GM21526 (cell line): Measurements from ENCODE around the gene EP400.
"Not testable (repeated sequence)": the region's sequence is repeated elsewhere in the genome, so short reads cannot be mapped to it uniquely, and the experiment has no call there.

Experiments
- ATAC-seq: cut with Tn5 transposase; IDR thresholded peaks from one replicate; pipeline ENCODE4 v1.9.1; 2021; ENCODE audit warnings: moderate library complexity; ENCODE audit not compliant: unreplicated experiment, low FRiP score

Gene EP400

DNA sequence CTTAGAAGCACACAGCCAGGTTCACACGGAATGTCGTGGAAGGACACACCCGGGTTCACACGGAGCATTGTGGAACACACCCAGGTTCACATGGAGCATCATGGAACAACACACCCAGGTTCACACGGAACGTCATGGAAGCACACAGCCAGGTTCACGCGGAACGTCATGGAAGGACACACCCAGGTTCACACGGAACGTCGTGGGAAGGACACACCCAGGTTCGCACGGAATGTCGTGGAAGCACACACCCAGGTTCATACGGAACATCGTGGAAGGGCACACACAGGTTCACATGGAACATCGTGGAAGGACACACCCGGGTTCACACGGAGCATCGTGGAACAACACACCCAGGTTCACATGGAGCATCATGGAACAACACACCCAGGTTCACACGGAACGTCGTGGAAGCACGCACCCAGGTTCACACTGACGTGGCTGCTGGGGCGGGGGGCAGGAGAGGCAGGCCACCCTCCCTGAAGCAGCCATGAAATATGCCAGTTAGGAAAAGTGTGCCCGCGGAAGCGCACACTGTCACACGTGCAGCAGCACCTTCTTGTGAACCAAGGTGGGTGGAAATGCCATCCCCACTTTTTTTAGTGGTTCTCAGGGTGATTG is 86.4 kb downstream of the EP400 start:
- ATAC-seq, result no peak

DNA sequence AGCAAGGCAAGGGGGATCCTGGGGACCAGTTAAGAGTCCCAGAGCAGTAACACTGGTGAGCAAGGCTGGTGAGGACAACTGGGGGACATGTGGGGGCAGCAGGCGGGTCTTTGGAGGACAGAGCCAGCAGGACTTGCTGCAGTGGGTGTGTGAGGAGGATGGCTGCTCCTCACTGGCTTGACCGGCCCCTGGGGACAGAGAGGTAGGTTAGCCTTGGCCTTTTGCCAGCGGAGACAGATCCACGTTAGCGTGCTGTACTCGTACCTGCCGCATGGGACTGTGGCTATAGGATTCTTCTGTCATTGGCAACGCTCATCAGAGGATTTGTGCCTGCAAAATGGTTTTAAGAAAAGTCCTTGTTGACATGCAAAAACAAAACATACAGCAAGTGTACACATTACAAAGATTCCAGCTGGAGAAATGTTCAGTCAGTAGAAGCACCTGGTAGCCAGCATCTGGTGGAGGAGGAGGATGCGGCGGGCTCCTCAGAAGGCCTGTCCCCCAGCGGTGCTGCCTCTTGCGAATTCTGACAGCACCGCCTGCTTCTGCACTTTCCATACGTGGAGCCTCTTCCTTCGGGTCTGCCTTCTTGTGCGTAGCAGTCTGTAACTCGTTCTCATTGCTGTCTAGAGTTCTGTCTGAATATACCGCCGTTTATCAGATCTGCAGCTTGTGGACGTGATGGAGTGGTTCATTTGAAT is 91.3 kb downstream of the EP400 start:
- no peak for ATAC-seq

DNA sequence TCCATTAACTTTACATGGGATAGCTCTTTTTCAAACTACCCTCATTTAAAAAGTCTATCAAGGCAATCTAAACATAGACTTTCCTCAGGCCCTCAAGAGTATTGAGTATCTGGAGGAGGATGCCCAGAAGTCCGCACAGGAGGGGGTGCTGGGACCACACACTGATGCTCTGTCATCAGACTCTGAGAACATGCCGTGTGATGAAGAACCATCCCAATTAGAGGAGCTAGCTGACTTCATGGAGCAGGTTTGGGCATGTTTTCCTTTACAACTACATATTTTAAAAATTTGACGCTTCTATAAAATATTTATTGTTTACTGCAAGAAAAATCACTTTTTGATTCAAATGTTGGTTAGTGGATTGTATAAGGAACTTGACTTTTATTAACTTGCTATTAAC is 93.5 kb downstream of the EP400 start:
- no peak for ATAC-seq

DNA sequence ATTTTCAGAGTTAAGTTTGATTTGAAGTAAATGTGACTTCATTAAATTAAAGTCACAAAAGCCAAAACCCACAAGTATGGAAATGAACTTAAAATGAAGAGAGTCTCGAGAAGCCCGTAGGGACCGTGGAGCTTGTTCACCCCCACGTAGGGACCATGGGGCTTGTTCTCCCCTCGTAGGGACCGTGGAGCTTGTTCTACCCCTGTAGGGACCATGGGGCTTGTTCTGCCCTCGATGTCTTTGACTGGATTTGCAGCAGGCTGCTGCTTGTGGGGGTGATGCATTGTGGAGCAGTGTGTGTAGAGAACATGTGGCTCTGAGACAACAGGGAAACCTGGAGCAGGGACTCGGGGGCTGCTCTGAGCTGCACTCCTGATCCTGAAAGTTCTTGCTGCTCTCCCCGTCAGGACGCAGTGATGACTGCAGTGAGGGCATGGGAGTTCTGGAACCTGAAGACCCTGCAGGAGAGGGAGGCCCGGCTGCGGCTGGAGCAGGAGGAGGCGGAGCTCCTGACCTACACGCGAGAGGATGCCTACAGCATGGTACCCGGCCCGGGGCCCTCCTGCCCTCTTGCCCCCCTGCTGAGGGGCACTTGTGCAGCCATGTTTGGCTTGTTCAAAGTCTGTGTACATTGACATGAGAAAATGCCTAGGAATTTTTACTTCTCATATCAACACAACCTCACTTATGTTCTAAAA is 94.2 kb downstream of the EP400 start:
- no peak for ATAC-seq

DNA sequence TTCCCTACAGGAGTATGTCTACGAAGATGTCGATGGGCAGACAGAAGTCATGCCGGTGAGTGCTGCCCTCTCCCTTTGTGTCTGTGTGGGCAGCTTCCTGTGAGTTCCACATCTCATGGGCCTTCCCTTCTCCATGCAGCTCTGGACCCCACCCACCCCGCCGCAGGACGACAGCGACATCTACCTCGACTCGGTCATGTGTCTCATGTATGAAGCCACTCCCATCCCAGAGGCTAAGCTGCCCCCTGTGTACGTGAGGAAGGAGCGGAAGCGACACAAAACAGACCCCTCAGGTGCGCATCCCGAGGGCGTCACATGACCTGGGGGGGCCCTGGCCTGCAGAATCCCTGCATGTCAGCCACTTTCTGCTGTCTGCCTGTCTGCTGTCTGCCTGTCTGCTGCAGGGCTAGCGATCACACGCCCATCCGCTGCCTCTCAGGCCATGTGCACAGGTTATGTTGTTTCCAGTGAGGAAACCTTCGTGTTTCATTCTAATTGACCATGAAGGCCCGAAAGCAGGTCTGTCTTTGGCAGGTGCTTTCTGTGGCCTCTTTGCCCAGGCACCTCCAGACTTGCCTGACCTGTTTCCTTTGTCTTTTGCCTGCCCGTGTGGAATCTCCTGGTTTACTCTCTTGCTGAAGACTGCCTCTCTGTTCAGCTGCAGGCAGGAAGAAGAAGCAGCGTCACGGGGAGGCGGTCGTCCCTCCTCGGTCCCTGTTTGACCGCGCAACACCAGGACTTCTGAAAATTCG is 95.1 kb downstream of the EP400 start:
- ATAC-seq, result no peak

DNA sequence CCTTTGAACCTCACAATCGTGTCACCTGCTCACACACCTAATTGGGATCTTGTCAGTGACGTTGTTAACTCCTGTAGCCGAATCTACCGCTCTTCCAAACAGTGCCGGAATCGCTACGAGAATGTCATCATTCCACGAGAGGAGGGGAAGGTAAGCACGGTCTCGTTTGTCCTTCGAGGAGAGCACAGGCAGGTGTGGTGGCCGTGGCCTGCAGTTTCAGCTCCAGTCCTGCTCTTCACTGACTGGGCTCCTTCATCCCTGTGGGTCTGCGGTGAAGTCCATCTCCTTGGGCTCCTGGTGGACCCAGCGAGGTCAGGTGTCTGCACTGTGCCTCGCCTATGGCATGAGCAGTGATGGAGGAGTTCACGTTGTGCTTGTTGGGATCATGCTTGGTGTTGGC is 96.0 kb downstream of the EP400 start:
- ATAC-seq, result no peak

DNA sequence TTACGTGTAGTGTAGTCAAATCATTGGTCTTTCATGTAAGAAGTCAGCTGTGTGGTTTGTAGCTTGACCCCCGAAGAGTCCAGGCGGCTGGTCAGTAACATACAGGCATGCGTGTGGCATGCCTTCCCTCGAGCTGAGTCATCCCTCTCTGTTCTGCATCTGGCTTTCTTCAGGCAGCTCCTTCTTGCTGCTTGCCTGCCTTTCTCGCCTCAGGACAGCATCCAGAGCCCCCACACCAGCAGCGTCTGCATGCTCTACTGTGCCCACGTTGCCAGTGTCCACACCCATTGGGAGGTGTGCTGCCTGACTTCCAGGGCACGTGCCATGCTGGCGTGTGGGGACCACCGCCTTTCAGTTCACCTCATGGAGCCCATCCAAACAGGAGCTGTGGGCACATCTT is 96.8 kb downstream of the EP400 start:
- ATAC-seq, result no peak

DNA sequence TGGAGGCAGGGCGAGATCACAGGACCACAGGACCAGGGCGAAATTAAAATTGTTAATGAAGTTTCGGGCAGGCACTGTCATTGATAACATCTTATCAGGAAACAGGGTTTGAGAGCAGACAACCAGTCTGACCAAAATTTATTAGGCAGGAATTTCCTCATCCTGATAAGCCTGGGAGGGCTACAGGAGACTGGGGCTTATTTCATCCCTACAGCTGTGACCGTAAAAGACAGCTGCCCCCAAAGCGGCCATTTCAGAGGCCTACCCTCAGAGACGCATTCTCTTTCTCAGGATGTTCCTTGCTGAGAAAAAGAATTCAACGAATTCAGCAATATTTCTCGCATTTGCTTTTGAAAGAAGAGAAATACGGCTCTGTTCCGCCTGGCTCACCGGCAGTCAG is 97.9 kb downstream of the EP400 start:
- not testable (repeated sequence) for ATAC-seq

DNA sequence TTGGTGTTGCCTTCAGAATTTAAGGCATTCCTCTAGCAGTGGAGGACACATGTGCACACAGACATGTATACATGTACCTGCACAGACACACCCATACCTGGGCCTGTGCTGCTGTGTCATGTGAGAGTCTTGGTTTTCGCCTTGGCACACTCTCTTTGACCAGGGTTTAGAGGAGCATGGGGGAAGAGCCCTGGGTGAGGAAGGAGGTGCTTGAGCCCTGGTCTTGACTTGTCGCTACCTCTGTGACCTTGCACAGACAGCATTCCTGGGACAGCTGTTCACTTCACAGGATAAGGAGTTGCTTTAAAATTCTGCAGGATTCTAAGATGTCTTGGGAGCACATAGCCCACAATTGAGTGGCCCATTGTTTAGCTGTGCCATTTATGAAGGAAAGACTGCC is 99.7 kb downstream of the EP400 start:
- ATAC-seq, result no peak

DNA sequence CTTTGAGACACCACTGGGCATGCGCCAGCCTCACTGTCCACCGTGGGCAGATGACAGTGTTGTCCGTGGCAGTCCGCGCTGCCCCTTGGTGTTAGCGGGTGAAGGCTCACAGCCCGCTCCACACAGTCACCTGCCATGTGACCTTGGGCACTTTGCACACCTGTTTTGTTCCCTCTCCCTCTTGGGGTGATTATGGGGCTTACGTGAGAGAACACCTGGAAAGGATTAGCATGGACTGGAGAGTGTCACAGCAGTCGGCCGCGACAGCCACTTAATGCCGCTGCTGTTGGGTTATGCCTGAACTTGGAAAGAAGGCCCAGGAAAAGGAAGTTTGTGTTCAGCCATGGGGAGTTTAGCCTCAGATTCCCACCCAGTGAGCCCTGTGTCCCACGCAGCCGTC is 100.1 kb downstream of the EP400 start:
- no peak for ATAC-seq

DNA sequence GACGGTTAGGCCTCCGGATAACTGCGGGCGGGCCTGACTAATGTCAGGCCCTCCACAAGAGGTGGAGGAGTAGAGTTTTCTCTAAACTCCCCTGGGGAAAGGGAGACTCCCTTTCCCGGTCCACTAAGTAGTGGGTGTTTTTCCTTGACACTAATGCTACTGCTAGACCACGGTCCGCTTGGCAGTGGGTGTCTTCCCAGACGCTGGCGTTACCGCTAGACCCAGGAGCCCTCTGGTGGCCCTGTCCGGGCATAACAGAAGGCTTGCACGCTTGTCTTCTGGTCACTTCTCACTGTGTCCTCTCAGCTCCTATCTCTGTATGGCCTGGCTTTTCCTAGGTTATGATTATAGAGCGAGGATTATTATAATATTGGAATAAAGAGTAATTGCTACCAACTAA is 102.0 kb downstream of the EP400 start:
- not testable (repeated sequence) for ATAC-seq

DNA sequence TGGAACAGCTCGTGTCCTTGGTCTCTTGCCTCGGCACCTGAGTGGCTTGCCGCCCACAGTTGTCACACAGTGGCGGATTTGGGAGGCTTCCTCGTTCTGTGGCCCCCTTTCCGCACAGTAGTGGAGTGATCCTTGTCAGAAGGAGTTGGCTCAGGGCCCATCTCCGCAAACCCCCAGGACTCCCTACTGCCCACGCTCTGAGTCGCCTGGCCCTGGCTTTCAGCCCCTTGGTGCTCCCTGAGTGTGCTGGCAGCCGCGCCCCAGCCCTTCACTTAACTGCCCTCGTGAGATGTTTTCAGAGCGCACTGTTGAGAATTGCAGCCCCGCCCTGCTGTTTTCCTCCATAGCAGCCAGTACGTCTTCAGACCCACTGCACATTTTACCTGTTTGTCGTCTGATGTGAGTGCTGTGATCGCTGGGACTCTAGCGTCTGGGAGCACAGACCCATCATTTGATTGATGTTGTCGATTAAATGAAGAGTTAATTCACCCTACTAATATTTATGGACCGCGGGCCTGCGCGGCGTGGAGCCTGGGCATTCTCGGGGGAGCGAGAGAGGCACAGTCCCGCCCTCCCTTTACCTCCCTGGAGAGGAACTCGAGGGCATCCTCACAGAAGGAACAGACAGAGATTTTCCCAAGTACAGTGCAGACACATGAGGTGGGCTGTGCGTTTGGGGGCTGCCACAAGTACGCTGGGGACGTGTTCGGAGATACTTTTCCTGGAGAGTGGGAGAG is 102.6 kb downstream of the EP400 start:
- ATAC-seq, result no peak

DNA sequence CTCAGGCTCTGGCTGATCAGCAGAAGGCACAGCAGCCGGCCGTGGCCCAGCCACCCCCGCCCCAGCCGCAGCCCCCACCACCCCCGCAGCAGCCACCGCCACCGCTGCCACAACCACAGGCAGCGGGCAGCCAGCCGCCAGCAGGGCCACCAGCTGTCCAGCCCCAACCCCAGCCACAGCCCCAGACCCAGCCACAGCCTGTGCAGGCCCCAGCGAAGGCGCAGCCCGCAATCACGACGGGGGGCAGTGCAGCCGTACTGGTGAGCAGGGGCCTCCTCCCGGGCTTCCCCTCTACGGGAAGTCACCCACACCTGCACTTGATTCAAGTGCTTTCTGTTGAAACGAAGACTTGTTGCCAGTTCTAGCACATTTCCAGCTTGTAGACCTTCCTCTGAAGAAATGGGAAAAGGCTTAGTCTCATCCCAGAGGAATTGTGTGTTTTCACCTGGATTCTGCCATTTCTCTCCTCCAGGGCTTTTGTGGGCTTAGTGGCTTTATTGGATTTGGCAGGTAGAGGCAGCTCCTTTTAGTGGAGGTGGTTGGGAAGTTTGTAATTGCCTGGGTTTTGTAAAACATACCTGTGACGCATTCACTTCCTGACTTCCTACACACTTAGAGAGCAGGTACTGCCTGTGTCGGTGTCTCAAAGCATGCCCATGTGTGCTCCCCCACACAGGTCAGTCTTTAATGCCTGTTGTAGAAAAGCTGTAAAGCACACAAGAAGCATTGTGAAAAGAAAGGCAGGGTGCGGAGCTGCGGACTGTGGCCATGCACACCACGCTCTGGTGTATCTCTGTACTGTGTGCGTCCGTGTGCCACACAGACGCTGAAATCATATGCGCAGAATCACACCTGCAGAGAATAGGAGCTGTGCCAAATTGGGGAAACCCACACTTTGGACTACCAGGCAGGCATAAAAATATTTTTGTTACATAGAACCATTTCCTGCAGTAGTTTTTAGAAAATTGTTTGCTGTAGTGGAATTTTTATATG is 103.9 kb downstream of the EP400 start:
- no peak for ATAC-seq

DNA sequence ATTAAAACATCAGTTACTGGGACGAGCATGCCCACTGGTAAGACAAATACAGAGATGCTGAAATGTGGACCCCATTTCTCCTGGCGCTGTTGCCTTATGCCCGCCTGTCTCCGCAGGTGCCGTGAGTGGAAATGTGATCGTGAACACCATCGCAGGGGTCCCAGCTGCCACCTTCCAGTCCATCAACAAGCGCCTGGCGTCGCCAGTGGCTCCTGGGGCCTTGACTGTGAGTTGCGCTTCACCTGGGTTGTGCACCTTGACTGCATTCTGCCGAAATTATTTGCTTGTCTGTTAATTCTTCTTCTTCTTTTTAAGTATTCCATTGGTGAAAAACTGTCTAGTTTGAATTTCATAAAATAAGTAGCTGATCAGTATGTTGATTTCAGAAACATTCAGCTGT is 105.2 kb downstream of the EP400 start:
- no peak for ATAC-seq

DNA sequence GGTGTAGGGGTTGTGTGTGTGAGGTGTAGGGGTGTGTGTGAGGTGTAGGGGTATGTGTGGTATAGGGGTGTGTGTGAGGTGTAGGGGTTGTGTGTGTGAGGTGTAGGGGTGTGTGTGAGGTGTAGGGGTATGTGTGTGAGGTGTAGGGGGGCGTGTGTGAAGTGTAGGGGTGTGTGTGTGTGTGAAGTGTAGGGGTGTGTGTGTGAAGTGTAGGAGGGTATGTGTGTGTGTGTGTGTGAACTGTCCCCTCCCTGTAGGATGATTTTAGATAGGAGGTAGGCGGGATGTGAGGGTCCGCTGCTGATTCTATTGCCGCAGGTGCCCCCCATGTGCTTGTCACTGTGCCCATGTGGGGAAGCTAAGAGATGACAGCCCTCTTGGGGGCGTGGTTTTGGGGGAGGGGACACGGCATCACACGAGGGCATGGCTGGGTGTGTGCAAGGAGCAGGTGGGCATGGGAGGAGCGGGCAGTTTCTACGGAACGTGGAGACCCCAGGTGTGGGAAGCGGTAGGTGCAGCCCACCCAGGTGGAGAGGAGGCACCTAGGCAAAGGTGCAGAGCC is 105.9 kb downstream of the EP400 start:
- ATAC-seq, result no peak

DNA sequence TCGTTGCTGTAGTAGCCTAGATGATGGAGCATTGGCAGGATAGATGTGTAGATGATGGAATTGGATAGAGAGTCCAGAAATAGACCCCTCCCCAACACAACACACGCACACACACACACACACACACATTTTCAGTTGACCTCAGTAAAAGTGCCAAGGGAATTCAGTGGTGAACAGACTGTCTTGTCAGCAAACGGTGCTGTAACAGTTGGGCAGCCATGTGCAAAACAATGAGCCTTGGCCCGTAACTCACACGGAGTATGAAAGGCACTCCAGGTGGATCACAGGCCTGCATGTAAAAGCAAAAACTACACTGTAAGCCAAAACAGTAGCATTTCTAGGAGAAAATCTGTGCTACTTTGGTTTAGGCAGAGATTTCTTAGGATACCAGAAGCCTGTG is 106.6 kb downstream of the EP400 start:
- no peak for ATAC-seq

DNA sequence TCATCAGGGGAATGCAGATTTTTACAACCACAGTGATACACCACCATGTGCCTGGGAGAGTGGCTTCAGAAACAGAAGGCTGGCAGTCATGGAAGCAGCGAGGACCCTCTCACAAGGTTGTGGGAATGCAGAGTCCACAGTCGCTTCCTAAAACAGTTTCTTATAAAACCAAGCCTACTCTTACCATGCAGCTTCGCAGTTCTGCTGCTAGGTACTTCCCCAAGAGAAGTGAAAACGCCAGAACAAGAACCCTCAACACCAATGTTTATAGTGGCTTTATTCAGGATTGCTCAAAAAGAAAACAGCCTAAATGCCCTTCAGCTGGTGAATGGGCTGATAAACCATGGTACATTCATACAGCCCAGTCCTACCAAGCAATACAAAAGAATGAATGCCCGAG is 107.2 kb downstream of the EP400 start:
- ATAC-seq, result no peak

DNA sequence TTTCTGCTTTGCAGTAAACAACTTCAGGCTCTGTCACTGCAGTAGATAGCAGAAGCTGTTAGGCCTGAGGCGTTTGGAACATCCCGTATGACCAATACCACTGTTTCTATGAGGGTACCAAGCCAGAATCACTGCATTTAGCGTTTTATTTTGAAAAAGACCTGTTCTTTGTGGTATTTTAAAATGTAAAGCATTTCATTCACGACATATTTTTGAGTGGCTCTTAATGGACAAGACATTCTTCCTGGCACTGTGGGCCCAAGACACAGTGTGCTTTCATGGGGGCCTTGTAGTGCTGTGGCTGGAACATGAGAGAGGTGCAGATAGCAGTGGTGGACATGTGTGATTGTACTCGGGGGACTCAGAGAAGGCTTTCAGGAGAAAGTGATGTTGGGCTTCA is 107.9 kb downstream of the EP400 start:
- ATAC-seq, result no peak

DNA sequence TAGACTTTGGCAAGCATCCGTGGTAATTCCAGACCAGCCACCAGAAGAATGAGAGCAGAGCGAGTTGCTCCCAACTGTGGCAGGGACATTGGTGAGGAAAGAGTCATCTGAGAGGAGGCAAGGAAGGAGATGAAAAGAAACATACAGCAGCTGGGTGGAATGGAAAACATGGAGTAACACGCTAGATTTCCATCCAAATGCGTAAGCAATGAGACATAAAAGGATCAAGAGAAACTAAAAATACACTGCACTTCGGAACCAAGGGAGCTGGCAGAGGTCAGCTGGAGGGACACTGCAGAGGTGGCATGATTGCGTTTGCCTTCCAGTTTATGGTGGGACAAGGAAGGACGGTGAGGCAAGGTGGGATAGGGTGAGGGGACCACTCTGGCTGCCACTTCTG is 111.5 kb downstream of the EP400 start:
- ATAC-seq, result no peak
